ENCODE results near the gene TMEM107. TPM values are rescaled to one million over a fixed set of nuclear protein-coding genes. Genes with fewer than 3 reads are reported as not detected.
A peak's percentile ranks its signal among the peaks of the same experiment; 100 is the strongest.

TMEM107 gene
- total and polyA plus RNA-seq, 10 of the 15 experiments (the other 5 are each of a cell fraction or from before 2014, with no cell fraction given), result 7.9 to 38.7 (median 22.9) TPM

GRCh38 chr17:8153957-8154607, 22.1 kb downstream of the TMEM107 start (continued):
- TF ChIP-seq E2F4 (IDR thresholded peaks at IDR 0.05; ENCODE audit: low read depth, low read length) (no peak), ZBED1 (IDR thresholded peaks at IDR 0.05; ENCODE audit: borderline replicate concordance) (no peak), CREB1 (IDR thresholded peaks at IDR 0.05; ENCODE audit: low read depth) (peak; percentile 92), ATF7 (IDR thresholded peaks at IDR 0.05; ENCODE audit: low read depth) (peak; percentile 74), MTA2 (IDR thresholded peaks at IDR 0.05; ENCODE audit: low read depth) (no peak), TCF7 (IDR thresholded peaks at IDR 0.05; ENCODE audit: borderline replicate concordance) (no peak), EED (IDR thresholded peaks at IDR 0.05; ENCODE audit: low read depth) (0 out of 2 replicates have a peak, but pooled peaks have one; percentile 23), IKZF1 (conservative IDR thresholded peaks at IDR 0.05) (peak; percentile 81), FOXM1 (IDR thresholded peaks at IDR 0.05; ENCODE audit: low read depth, low read length) (no peak), BHLHE40 (IDR thresholded peaks at IDR 0.05; ENCODE audit: borderline replicate concordance in 1 of 2, low read depth in 2 of 2, low read length in 1 of 2) (peak; percentile 13 to 37; a peak in 1 of 4 replicates), MXI1 (IDR thresholded peaks at IDR 0.05; ENCODE audit: low read depth, low read length) (0 out of 2 replicates have a peak, but pooled peaks have one; percentile 20), GATAD2B (conservative IDR thresholded peaks at IDR 0.05; ENCODE audit: low read depth) (no peak)
- TF ChIP-seq, protein P1, sequence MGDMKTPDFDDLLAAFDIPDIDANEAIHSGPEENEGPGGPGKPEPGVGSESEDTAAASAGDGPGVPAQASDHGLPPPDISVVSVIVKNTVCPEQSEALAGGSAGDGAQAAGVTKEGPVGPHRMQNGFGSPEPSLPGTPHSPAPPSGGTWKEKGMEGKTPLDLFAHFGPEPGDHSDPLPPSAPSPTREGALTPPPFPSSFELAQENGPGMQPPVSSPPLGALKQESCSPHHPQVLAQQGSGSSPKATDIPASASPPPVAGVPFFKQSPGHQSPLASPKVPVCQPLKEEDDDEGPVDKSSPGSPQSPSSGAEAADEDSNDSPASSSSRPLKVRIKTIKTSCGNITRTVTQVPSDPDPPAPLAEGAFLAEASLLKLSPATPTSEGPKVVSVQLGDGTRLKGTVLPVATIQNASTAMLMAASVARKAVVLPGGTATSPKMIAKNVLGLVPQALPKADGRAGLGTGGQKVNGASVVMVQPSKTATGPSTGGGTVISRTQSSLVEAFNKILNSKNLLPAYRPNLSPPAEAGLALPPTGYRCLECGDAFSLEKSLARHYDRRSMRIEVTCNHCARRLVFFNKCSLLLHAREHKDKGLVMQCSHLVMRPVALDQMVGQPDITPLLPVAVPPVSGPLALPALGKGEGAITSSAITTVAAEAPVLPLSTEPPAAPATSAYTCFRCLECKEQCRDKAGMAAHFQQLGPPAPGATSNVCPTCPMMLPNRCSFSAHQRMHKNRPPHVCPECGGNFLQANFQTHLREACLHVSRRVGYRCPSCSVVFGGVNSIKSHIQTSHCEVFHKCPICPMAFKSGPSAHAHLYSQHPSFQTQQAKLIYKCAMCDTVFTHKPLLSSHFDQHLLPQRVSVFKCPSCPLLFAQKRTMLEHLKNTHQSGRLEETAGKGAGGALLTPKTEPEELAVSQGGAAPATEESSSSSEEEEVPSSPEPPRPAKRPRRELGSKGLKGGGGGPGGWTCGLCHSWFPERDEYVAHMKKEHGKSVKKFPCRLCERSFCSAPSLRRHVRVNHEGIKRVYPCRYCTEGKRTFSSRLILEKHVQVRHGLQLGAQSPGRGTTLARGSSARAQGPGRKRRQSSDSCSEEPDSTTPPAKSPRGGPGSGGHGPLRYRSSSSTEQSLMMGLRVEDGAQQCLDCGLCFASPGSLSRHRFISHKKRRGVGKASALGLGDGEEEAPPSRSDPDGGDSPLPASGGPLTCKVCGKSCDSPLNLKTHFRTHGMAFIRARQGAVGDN (IDR thresholded peaks at IDR 0.05), result peak; percentile 36; the same call in 1 of the 2 replicates
- TF ChIP-seq, protein P2, sequence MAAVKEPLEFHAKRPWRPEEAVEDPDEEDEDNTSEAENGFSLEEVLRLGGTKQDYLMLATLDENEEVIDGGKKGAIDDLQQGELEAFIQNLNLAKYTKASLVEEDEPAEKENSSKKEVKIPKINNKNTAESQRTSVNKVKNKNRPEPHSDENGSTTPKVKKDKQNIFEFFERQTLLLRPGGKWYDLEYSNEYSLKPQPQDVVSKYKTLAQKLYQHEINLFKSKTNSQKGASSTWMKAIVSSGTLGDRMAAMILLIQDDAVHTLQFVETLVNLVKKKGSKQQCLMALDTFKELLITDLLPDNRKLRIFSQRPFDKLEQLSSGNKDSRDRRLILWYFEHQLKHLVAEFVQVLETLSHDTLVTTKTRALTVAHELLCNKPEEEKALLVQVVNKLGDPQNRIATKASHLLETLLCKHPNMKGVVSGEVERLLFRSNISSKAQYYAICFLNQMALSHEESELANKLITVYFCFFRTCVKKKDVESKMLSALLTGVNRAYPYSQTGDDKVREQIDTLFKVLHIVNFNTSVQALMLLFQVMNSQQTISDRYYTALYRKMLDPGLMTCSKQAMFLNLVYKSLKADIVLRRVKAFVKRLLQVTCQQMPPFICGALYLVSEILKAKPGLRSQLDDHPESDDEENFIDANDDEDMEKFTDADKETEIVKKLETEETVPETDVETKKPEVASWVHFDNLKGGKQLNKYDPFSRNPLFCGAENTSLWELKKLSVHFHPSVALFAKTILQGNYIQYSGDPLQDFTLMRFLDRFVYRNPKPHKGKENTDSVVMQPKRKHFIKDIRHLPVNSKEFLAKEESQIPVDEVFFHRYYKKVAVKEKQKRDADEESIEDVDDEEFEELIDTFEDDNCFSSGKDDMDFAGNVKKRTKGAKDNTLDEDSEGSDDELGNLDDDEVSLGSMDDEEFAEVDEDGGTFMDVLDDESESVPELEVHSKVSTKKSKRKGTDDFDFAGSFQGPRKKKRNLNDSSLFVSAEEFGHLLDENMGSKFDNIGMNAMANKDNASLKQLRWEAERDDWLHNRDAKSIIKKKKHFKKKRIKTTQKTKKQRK (IDR thresholded peaks at IDR 0.05; ENCODE audit: low read depth, low read length), result no peak
- TF ChIP-seq, protein P3, sequence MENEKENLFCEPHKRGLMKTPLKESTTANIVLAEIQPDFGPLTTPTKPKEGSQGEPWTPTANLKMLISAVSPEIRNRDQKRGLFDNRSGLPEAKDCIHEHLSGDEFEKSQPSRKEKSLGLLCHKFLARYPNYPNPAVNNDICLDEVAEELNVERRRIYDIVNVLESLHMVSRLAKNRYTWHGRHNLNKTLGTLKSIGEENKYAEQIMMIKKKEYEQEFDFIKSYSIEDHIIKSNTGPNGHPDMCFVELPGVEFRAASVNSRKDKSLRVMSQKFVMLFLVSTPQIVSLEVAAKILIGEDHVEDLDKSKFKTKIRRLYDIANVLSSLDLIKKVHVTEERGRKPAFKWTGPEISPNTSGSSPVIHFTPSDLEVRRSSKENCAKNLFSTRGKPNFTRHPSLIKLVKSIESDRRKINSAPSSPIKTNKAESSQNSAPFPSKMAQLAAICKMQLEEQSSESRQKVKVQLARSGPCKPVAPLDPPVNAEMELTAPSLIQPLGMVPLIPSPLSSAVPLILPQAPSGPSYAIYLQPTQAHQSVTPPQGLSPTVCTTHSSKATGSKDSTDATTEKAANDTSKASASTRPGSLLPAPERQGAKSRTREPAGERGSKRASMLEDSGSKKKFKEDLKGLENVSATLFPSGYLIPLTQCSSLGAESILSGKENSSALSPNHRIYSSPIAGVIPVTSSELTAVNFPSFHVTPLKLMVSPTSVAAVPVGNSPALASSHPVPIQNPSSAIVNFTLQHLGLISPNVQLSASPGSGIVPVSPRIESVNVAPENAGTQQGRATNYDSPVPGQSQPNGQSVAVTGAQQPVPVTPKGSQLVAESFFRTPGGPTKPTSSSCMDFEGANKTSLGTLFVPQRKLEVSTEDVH (IDR thresholded peaks at IDR 0.05; ENCODE audit: low read depth, partially characterized antibody), result no peak
- TF ChIP-seq, protein P4, sequence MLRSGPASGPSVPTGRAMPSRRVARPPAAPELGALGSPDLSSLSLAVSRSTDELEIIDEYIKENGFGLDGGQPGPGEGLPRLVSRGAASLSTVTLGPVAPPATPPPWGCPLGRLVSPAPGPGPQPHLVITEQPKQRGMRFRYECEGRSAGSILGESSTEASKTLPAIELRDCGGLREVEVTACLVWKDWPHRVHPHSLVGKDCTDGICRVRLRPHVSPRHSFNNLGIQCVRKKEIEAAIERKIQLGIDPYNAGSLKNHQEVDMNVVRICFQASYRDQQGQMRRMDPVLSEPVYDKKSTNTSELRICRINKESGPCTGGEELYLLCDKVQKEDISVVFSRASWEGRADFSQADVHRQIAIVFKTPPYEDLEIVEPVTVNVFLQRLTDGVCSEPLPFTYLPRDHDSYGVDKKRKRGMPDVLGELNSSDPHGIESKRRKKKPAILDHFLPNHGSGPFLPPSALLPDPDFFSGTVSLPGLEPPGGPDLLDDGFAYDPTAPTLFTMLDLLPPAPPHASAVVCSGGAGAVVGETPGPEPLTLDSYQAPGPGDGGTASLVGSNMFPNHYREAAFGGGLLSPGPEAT (IDR thresholded peaks at IDR 0.05; ENCODE audit: low read depth), result peak; percentile 65; the same call in 1 of the 2 replicates
